Activated T-cell treated with anti-CD3 and anti-CD28 coated beads, Interleukin-2, amount 50 U/mL, for 72 hours (primary cell): ENCODE data around the gene KCTD12. TPM values are rescaled to one million over a fixed set of nuclear protein-coding genes. Genes with fewer than 3 reads are reported as not detected.
A peak's percentile ranks its signal among the peaks of the same experiment; 100 is the strongest.
"Not testable (repeated sequence)": the region's sequence is repeated elsewhere in the genome, so short reads cannot be mapped to it uniquely, and the experiment has no call there.

ENCODE experiments used
- ATAC-seq, 2 donors: fragments of 150-1000 bp; cut with Tn5 transposase; replicated peaks in 1 of 2; 2 replicates each; pipeline ENCODE4 v1.10.0; 2021; ENCODE audit warnings: moderate library complexity in 2 of 2, mild to moderate bottlenecking in 1 of 2
- DNase-seq, 2 donors: peaks; one replicate each; pipeline ENCODE4 v3.0.0; 2021 to 2022; ENCODE audit warnings: mixed read lengths in 1 of 2
- H3K27ac Mint-ChIP-seq: one replicate; pipeline ENCODE4 v1.8.0; 2022; ENCODE audit warnings: mild to moderate bottlenecking, moderate library complexity, mixed read lengths
- H3K27me3 Mint-ChIP-seq: one replicate; pipeline ENCODE4 v1.8.0; 2022; ENCODE audit warnings: low read depth, mixed read lengths
- H3K36me3 Mint-ChIP-seq, 2 donors: one replicate each; pipeline ENCODE4 v1.8.0; 2022; ENCODE audit warnings: mixed read lengths in 2 of 2, mild to moderate bottlenecking in 1 of 2; ENCODE audit not compliant: insufficient read depth in 2 of 2
- H3K4me1 Mint-ChIP-seq: one replicate; pipeline ENCODE4 v1.8.0; 2022; ENCODE audit warnings: low read depth, mixed read lengths
- H3K4me3 Mint-ChIP-seq, 2 donors: one replicate each; pipeline ENCODE4 v1.8.0; 2022; ENCODE audit warnings: mild to moderate bottlenecking in 2 of 2, mixed read lengths in 2 of 2, moderate library complexity in 2 of 2
- H3K9me3 Mint-ChIP-seq, 2 donors: one replicate each; pipeline ENCODE4 v1.8.0; 2022; ENCODE audit warnings: mixed read lengths in 2 of 2
- total RNA-seq, 2 donors: library from RNA; stranded (reverse); gene quantifications; one replicate each; pipeline ENCODE4 v1.2.3, GENCODE V29; 2022

The KCTD12 gene
- total RNA-seq, 2 donors from 2014 or later, result 3.3 to 6.6 TPM

DNA sequence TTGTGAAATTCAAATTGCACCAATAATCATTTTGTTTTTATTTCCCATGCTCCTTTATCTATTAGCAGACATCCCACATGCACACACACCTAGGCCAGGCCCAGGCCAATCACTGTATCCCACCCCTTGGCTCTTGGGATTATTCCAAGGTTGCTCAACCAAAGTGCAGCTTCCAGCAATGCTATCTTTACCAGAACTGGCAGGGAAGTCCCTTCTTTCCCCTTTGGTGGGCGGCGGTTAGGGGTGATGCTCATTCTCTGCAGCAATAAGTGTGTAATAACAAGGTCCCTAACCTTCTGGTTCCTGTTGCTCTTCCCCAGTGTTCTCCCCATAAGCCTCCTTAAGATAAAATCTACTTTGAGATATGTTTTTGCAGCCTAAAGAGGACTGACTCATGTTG is 18.3 kb upstream of the KCTD12 start:
- no peaks in the 10 kb centered on the region for H3K4me1 Mint-ChIP-seq
- no peaks in the 10 kb centered on the region for H3K36me3 Mint-ChIP-seq
- ATAC-seq, result no peak
- H3K4me3 Mint-ChIP-seq, result no peak overlapping the region
- no peaks in the 10 kb centered on the region for H3K9me3 Mint-ChIP-seq
- peak overlapping the region; percentile 44 for H3K27ac Mint-ChIP-seq
- peaks cover 18% of the 10 kb centered on the region for H3K27me3 Mint-ChIP-seq
- no peak for DNase-seq

GRCh38 chr13:76903544-76904162 is 17.4 kb upstream of the KCTD12 start:
- Mint-ChIP-seq H3K4me3 (no peak overlapping the region), H3K4me1 (no peaks in the 10 kb centered on the region), H3K36me3 (peaks cover 6% of the 10 kb centered on the region in 2 donors), H3K9me3 (peaks cover 3 to 6% of the 10 kb centered on the region in 2 donors), H3K27me3 (peaks cover 24% of the 10 kb centered on the region), H3K27ac (no peak overlapping the region)
- peak; percentile 58 to 65 for DNase-seq
- peak; percentile 74 to 75 for ATAC-seq

GRCh38 chr13:76899066-76899465 is 12.9 kb upstream of the KCTD12 start:
- H3K27ac Mint-ChIP-seq, H3K9me3 Mint-ChIP-seq, ATAC-seq, DNase-seq, H3K4me3 Mint-ChIP-seq, H3K36me3 Mint-ChIP-seq: not testable (repeated sequence)
- Mint-ChIP-seq H3K4me1 (peaks cover 11% of the 10 kb centered on the region), H3K27me3 (peaks cover 16% of the 10 kb centered on the region)

DNA sequence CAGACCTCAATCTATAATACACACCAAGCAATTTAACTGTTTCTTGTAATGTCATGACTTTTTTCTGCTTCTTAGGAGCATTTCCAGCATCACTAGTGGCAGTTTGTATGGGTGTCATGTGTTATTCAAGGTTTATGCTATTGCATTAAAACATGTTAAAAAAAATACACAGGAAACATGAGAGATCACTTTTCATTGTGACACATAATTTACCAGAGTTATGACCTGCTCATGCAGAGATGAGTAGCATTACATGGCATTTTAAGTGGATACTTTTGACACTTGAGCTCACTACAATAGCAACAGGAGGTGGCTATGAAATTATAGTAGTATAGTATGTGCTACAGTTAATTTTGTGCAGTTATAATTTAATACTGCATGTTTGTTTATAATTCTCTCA is 11.0 kb upstream of the KCTD12 start:
- H3K36me3 Mint-ChIP-seq, ATAC-seq, DNase-seq, H3K9me3 Mint-ChIP-seq, H3K27me3 Mint-ChIP-seq, H3K27ac Mint-ChIP-seq, H3K4me3 Mint-ChIP-seq: not testable (repeated sequence)
- peaks cover 16% of the 10 kb centered on the region for H3K4me1 Mint-ChIP-seq

- Mint-ChIP-seq H3K4me1 (peaks cover 16% of the 10 kb centered on the region), H3K4me3 (peak overlapping the region in 1 of 2 donors; percentile 9), H3K36me3 (peaks cover 7% of the 10 kb centered on the region in 2 donors), H3K27ac (no peak overlapping the region), H3K9me3 (peaks cover 3 to 7% of the 10 kb centered on the region in 2 donors), H3K27me3 (peaks cover 18% of the 10 kb centered on the region)
- ATAC-seq, result peak; percentile 68 to 77
- no peak for DNase-seq
Observed at GRCh38 chr13:76894401-76895110, 8.4 kb upstream of the KCTD12 start.

- Mint-ChIP-seq H3K9me3 (no peaks in the 10 kb centered on the region), H3K27me3 (peaks cover 24% of the 10 kb centered on the region), H3K36me3 (no peaks in the 10 kb centered on the region), H3K4me3 (no peak overlapping the region), H3K27ac (no peak overlapping the region), H3K4me1 (peaks cover 16% of the 10 kb centered on the region)
- ATAC-seq (no peak), DNase-seq (no peak)
Observed at GRCh38 chr13:76892488-76892887, 6.3 kb upstream of the KCTD12 start.

DNA sequence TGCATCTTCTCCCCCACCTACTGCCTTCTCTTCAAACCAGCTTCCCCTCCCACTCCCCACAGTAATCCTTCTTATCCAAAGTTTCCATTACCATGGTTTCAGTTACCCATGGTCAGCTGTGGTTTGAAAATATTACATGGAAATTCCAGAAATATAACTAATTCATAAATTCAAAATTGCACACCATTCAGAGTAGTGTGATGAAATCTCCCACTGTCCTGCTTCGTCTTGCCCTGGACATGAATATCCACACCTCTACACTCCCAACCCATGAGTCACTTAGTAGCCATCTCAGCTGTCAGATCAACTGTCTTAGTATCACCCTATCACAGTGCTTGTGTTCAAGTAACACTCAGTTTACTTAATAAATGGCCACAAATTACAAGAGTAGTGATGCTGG is 3.8 kb upstream of the KCTD12 start:
- ATAC-seq (no peak), DNase-seq (no peak)
- peaks cover 29% of the 10 kb centered on the region for H3K27me3 Mint-ChIP-seq
- H3K27ac Mint-ChIP-seq, result no peak overlapping the region
- H3K9me3 Mint-ChIP-seq, result no peaks in the 10 kb centered on the region
- peaks cover 24% of the 10 kb centered on the region for H3K4me1 Mint-ChIP-seq
- H3K36me3 Mint-ChIP-seq, result no peaks in the 10 kb centered on the region
- H3K4me3 Mint-ChIP-seq, result no peak overlapping the region

GRCh38 chr13:76889254-76889653 is 3.0 kb upstream of the KCTD12 start:
- no peaks in the 10 kb centered on the region for H3K36me3 Mint-ChIP-seq
- peaks cover 24% of the 10 kb centered on the region for H3K4me1 Mint-ChIP-seq
- no peak overlapping the region for H3K4me3 Mint-ChIP-seq
- H3K27me3 Mint-ChIP-seq, result peaks cover 29% of the 10 kb centered on the region
- no peak for ATAC-seq
- DNase-seq, result no peak
- no peak overlapping the region for H3K27ac Mint-ChIP-seq
- H3K9me3 Mint-ChIP-seq, result no peaks in the 10 kb centered on the region

GRCh38 chr13:76888421-76888820 is 2.2 kb upstream of the KCTD12 start:
- H3K4me1 Mint-ChIP-seq, result peaks cover 27% of the 10 kb centered on the region
- peaks cover 29% of the 10 kb centered on the region for H3K27me3 Mint-ChIP-seq
- H3K9me3 Mint-ChIP-seq, result no peaks in the 10 kb centered on the region
- DNase-seq, result no peak
- H3K36me3 Mint-ChIP-seq, result no peaks in the 10 kb centered on the region
- ATAC-seq, result no peak
- H3K4me3 Mint-ChIP-seq, result no peak overlapping the region
- no peak overlapping the region for H3K27ac Mint-ChIP-seq

GRCh38 chr13:76887076-76887563 is 915 bp upstream of the KCTD12 start:
- Mint-ChIP-seq H3K36me3 (no peaks in the 10 kb centered on the region), H3K9me3 (no peaks in the 10 kb centered on the region), H3K27me3 (peaks cover 29% of the 10 kb centered on the region), H3K4me1 (peaks cover 37% of the 10 kb centered on the region), H3K27ac (peak overlapping the region; percentile 29), H3K4me3 (peak overlapping the region; percentile 83 to 88)
- ATAC-seq (no peak), DNase-seq (no peak)

- no peak for DNase-seq
- H3K27me3 Mint-ChIP-seq, result peaks cover 29% of the 10 kb centered on the region
- H3K27ac Mint-ChIP-seq, result no peak overlapping the region
- peak overlapping the region; percentile 87 to 90 for H3K4me3 Mint-ChIP-seq
- no peaks in the 10 kb centered on the region for H3K9me3 Mint-ChIP-seq
- no peaks in the 10 kb centered on the region for H3K36me3 Mint-ChIP-seq
- no peak for ATAC-seq
- peaks cover 42% of the 10 kb centered on the region for H3K4me1 Mint-ChIP-seq
Observed at GRCh38 chr13:76886005-76886291, 257 bp downstream of the KCTD12 start.

- peak; percentile 65 to 66 for DNase-seq
- Mint-ChIP-seq H3K36me3 (no peaks in the 10 kb centered on the region), H3K27me3 (peaks cover 24% of the 10 kb centered on the region), H3K4me3 (peak overlapping the region; percentile 87 to 90), H3K9me3 (no peaks in the 10 kb centered on the region), H3K27ac (peak overlapping the region; percentile 63), H3K4me1 (peaks cover 42% of the 10 kb centered on the region)
- peak; percentile 65 to 72 for ATAC-seq
Observed at GRCh38 chr13:76885203-76886004, 801 bp downstream of the KCTD12 start.

DNA sequence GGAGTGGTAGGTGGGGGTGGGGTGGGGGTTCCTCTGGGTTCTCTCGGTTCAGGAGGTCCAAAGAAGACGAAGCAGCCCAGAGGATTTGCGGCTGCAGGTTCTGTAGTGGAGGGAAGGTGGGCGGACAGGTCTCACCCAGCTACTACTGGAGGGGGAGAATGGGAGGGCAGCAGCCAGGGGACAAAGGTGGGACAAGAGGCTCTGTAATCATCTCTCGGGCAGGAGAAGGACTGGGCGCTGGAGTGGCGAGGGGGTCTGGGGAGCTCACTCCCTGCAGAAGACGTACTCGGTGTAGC is 1.4 kb downstream of the KCTD12 start:
- ATAC-seq (no peak), DNase-seq (no peak)
- Mint-ChIP-seq H3K9me3 (no peaks in the 10 kb centered on the region), H3K27ac (peak overlapping the region; percentile 63), H3K27me3 (peaks cover 18% of the 10 kb centered on the region), H3K36me3 (no peaks in the 10 kb centered on the region), H3K4me3 (peak overlapping the region; percentile 87 to 90), H3K4me1 (peaks cover 45% of the 10 kb centered on the region)
